ENCODE results near the gene E2F6.

DNA sequence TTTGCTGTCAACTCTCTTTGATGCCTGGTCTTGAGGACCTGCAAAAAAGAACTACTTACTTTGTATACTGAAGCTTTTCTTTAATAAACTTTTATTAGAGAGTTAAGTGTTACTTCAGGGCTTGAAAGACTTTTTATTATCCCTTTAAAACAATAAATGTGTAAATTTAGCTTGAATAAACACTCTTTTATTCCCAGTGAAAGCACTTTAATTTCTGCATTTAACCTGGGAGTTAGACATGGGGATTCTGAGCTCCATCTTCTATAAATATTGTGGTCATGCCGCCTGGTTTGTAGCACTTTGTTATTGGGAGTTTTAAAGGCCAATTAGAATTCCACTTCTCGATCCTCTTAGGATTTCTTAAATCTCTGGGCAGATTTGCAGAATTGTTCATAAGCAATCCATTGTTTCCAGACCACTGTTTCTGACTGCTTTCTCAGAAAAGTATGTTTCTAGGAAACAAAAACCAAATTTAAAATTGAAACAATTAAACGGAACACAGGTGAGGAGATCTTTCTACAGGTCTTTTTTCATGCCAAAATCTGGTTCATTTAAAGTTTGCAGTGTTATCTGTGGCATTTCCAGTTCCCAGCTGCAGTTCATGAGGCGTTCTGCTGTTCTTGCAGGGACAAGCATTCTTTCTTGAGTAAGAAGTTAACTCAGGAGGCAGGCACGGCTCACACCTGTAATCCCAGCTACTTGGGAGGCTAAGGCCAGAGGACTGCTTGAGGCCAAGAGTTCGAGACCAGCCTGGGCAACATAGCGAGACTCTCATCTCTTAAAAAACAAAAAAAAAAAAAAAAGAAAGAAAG, 18.1 kb upstream of the E2F6 start:
- TF ChIP-seq, protein P1, sequence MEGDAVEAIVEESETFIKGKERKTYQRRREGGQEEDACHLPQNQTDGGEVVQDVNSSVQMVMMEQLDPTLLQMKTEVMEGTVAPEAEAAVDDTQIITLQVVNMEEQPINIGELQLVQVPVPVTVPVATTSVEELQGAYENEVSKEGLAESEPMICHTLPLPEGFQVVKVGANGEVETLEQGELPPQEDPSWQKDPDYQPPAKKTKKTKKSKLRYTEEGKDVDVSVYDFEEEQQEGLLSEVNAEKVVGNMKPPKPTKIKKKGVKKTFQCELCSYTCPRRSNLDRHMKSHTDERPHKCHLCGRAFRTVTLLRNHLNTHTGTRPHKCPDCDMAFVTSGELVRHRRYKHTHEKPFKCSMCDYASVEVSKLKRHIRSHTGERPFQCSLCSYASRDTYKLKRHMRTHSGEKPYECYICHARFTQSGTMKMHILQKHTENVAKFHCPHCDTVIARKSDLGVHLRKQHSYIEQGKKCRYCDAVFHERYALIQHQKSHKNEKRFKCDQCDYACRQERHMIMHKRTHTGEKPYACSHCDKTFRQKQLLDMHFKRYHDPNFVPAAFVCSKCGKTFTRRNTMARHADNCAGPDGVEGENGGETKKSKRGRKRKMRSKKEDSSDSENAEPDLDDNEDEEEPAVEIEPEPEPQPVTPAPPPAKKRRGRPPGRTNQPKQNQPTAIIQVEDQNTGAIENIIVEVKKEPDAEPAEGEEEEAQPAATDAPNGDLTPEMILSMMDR (IDR thresholded peaks at IDR 0.05) = no peak
- no peak for TF ChIP-seq POLR2A (IDR thresholded peaks at IDR 0.05)
